ENCODE measurements around the gene NAT8L. TPM values are rescaled to one million over a fixed set of nuclear protein-coding genes. Genes with fewer than 3 reads are reported as not detected.

Gene NAT8L
- total RNA-seq, 2 experiments from 2014 or later: not detected

- ATAC-seq (ENCODE audit: poor library complexity): no peak
- H3K36me3 ChIP-seq (ENCODE audit: insufficient read depth, low read length): no peaks in the 10 kb centered on the region
Observed at GRCh38 chr4:2091990-2092668, 33.0 kb downstream of the NAT8L start.

DNA sequence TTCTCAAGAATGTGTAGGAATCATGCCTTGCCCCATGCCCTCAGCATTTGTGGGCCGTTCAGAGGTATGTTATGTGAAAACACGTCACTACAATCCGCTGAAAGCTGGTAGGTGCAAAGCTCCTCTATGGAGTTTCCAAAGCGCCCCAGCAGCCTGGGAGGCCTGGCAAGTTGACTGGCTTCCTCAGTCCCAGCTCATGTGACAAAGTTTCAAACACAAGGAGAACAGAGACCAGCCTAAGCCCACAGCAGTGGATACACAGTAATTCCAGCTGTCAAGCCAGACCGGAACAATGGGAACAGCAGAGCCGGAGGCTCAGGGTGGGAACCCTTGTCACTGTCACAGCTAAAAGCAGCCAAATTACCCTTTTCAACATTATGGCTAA lies 33.5 kb downstream of the NAT8L start:
- Mint-ChIP-seq H3K36me3 (ENCODE audit: low read depth) (peaks cover 4% of the 10 kb centered on the region), H3K4me1 (ENCODE audit: low read depth) (no peaks in the 10 kb centered on the region), H3K27ac (no peak overlapping the region), H3K27me3 (no peaks in the 10 kb centered on the region), H3K4me3 (no peak overlapping the region), H3K9me3 (no peaks in the 10 kb centered on the region)
- TF ChIP-seq, protein P1, sequence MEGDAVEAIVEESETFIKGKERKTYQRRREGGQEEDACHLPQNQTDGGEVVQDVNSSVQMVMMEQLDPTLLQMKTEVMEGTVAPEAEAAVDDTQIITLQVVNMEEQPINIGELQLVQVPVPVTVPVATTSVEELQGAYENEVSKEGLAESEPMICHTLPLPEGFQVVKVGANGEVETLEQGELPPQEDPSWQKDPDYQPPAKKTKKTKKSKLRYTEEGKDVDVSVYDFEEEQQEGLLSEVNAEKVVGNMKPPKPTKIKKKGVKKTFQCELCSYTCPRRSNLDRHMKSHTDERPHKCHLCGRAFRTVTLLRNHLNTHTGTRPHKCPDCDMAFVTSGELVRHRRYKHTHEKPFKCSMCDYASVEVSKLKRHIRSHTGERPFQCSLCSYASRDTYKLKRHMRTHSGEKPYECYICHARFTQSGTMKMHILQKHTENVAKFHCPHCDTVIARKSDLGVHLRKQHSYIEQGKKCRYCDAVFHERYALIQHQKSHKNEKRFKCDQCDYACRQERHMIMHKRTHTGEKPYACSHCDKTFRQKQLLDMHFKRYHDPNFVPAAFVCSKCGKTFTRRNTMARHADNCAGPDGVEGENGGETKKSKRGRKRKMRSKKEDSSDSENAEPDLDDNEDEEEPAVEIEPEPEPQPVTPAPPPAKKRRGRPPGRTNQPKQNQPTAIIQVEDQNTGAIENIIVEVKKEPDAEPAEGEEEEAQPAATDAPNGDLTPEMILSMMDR (IDR thresholded peaks at IDR 0.05): no peak
- intact Hi-C loops (cut with DNase I, micrococcal nuclease): no loop called here
- no peak for DNase-seq
- H3K4me3 ChIP-seq (ENCODE audit: low read length): no peak overlapping the region
- ChIA-PET POLR2A (no interaction called here), CTCF (no interaction called here)
- H3K27ac ChIP-seq (ENCODE audit: low read depth in 1 of 2, low read length in 2 of 2): no peak overlapping the region
- no peaks in the 10 kb centered on the region for H3K4me1 ChIP-seq (ENCODE audit: insufficient read depth, low read length)
- no peaks in the 10 kb centered on the region for H3K27me3 ChIP-seq (ENCODE audit: control insufficient read depth in 1 of 2, insufficient read depth in 2 of 2, low read length in 2 of 2)
- no peak for ATAC-seq (ENCODE audit: poor library complexity)
- H3K36me3 ChIP-seq (ENCODE audit: insufficient read depth, low read length): no peaks in the 10 kb centered on the region
- H3K9me3 ChIP-seq (ENCODE audit: control insufficient read depth in 1 of 2, insufficient read depth in 1 of 2, low read length in 2 of 2): peaks cover 4 to 26% of the 10 kb centered on the region in 2 experiments

More at GRCh38 chr4:2091990-2092668, 33.0 kb downstream of the NAT8L start:
- no peaks in the 10 kb centered on the region for H3K4me1 Mint-ChIP-seq (ENCODE audit: low read depth)
- H3K9me3 Mint-ChIP-seq: no peaks in the 10 kb centered on the region
- Histone ChIP-seq H3K4me3 (ENCODE audit: low read length) (no peak overlapping the region), H3K27ac (ENCODE audit: low read depth in 1 of 2, low read length in 2 of 2) (no peak overlapping the region), H3K9me3 (ENCODE audit: control insufficient read depth in 1 of 2, insufficient read depth in 1 of 2, low read length in 2 of 2) (peaks cover 4 to 21% of the 10 kb centered on the region in 2 experiments), H3K4me1 (ENCODE audit: insufficient read depth, low read length) (no peaks in the 10 kb centered on the region), H3K27me3 (ENCODE audit: control insufficient read depth in 1 of 2, insufficient read depth in 2 of 2, low read length in 2 of 2) (no peaks in the 10 kb centered on the region)
- peaks cover 4% of the 10 kb centered on the region for H3K36me3 Mint-ChIP-seq (ENCODE audit: low read depth)
- intact Hi-C loops (cut with DNase I, micrococcal nuclease): no loop called here
- H3K27me3 Mint-ChIP-seq: no peaks in the 10 kb centered on the region
- POLR2A ChIA-PET: no interaction called here
- H3K4me3 Mint-ChIP-seq: no peak overlapping the region
- H3K27ac Mint-ChIP-seq: no peak overlapping the region
- CTCF ChIA-PET: no interaction called here
- no peak for DNase-seq
- TF ChIP-seq, protein P1 (IDR thresholded peaks at IDR 0.05): no peak

GRCh38 chr4:2093265-2093664 lies 34.1 kb downstream of the NAT8L start:
- H3K9me3 Mint-ChIP-seq: no peaks in the 10 kb centered on the region
- H3K4me3 Mint-ChIP-seq: no peak overlapping the region
- no peaks in the 10 kb centered on the region for H3K27me3 ChIP-seq (ENCODE audit: control insufficient read depth in 1 of 2, insufficient read depth in 2 of 2, low read length in 2 of 2)
- intact Hi-C loops (cut with DNase I, micrococcal nuclease): no loop called here
- H3K4me1 Mint-ChIP-seq (ENCODE audit: low read depth): no peaks in the 10 kb centered on the region
- no peak overlapping the region for H3K27ac Mint-ChIP-seq
- TF ChIP-seq, protein P1 (IDR thresholded peaks at IDR 0.05): no peak
- POLR2A ChIA-PET: no interaction called here
- DNase-seq: no peak
- H3K36me3 ChIP-seq (ENCODE audit: insufficient read depth, low read length): no peaks in the 10 kb centered on the region
- H3K36me3 Mint-ChIP-seq (ENCODE audit: low read depth): peaks cover 4% of the 10 kb centered on the region
- H3K4me1 ChIP-seq (ENCODE audit: insufficient read depth, low read length): no peaks in the 10 kb centered on the region
- no peak for ATAC-seq (ENCODE audit: poor library complexity)
- no peaks in the 10 kb centered on the region for H3K27me3 Mint-ChIP-seq
- H3K9me3 ChIP-seq (ENCODE audit: control insufficient read depth in 1 of 2, insufficient read depth in 1 of 2, low read length in 2 of 2): peaks cover 4 to 26% of the 10 kb centered on the region in 2 experiments
- H3K27ac ChIP-seq (ENCODE audit: low read depth in 1 of 2, low read length in 2 of 2): no peak overlapping the region
- no peak overlapping the region for H3K4me3 ChIP-seq (ENCODE audit: low read length)
- CTCF ChIA-PET: interaction anchor here (0.6 kb wide), 1 partner anchor 298 kb away, joined by 3 read pairs; no protein-coding TSS in a partner anchor
